ES-I3 (cell line): ENCODE measurements around the gene MCCC1.

Experiments used
- H3K36me3 ChIP-seq: 2 replicates; pipeline ENCODE4 v1.6.1; 2013; ENCODE audit warnings: mild to moderate bottlenecking, low read length, control low read depth, moderate library complexity; ENCODE audit not compliant: insufficient read depth
- H3K4me1 ChIP-seq: 2 replicates; pipeline ENCODE4 v1.6.1; 2013; ENCODE audit warnings: mild to moderate bottlenecking, control low read depth, low read length; ENCODE audit not compliant: insufficient read depth
- H3K9ac ChIP-seq: 2 replicates; pipeline ENCODE4 v1.6.1; 2013; ENCODE audit warnings: low read depth, mild to moderate bottlenecking, low read length, moderate library complexity
- H3K9me3 ChIP-seq: 2 replicates; pipeline ENCODE4 v1.6.1; 2013; ENCODE audit warnings: mild to moderate bottlenecking, low read length, moderate library complexity; ENCODE audit not compliant: control insufficient read depth, insufficient read depth

Gene MCCC1

DNA sequence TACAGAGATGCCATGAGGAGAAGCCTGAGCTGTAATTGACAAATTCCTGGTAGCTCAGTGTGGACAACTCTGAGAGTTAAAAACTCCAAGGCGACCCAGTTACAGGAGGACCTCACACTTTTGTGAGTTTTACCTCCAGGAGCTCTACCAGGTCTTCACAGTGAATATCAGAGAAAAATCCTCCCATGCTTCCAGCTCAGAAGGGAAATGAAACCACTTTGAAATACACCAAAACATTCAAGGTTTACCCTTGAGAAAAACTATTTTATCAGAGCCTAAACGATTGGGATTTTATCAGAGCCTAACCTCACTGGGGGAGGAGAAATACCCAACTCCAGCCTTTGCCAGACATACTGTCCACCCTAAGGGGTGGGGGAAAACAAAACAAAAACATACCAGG lies 52.4 kb downstream of the MCCC1 start:
- H3K9me3 ChIP-seq: 0 out of 2 replicates have a peak, but pooled peaks cover 2% of the 10 kb centered on the region
- H3K36me3 ChIP-seq: peaks cover 3% of the 10 kb centered on the region
- H3K4me1 ChIP-seq: no peaks in the 10 kb centered on the region
- no peak overlapping the region for H3K9ac ChIP-seq

GRCh38 chr3:183044547-183045229 lies 54.6 kb downstream of the MCCC1 start:
- H3K36me3 ChIP-seq: no peaks in the 10 kb centered on the region; the same call in 1 of the 2 replicates
- no peaks in the 10 kb centered on the region for H3K4me1 ChIP-seq
- H3K9me3 ChIP-seq: no peaks in the 10 kb centered on the region
- no peak overlapping the region for H3K9ac ChIP-seq

DNA sequence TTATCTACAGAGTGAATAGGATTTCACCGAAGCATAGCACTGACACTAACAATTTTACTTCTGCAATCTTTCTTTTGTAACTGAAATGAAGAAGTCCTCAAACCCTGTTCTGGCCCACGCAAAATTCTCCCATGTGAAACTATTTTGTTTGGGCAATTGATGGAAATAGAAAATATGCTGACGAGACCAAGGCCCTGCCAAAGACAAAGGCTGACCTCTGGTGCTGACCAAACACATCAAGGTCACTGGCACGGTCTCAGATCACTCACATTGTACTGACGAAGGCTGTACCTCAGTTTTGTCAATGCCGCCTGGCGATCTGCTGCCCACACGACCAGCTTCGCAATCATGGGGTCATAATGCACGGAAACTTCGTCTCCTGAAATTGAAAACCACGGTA lies 60.5 kb downstream of the MCCC1 start:
- H3K9me3 ChIP-seq: no peaks in the 10 kb centered on the region
- H3K9ac ChIP-seq: no peak overlapping the region
- H3K4me1 ChIP-seq: no peaks in the 10 kb centered on the region
- no peaks in the 10 kb centered on the region for H3K36me3 ChIP-seq

GRCh38 chr3:183038221-183038620 lies 61.1 kb downstream of the MCCC1 start:
- Histone ChIP-seq H3K4me1 (no peaks in the 10 kb centered on the region), H3K36me3 (no peaks in the 10 kb centered on the region), H3K9me3 (no peaks in the 10 kb centered on the region), H3K9ac (no peak overlapping the region)

- Histone ChIP-seq H3K9ac (no peak overlapping the region), H3K36me3 (no peaks in the 10 kb centered on the region; the same call in 1 of the 2 replicates), H3K4me1 (no peaks in the 10 kb centered on the region), H3K9me3 (no peaks in the 10 kb centered on the region)
These were observed 65.5 kb downstream of the MCCC1 start for GRCh38 chr3:183033746-183034145.

- H3K9me3 ChIP-seq: no peaks in the 10 kb centered on the region
- no peaks in the 10 kb centered on the region; the same call in 1 of the 2 replicates for H3K36me3 ChIP-seq
- no peaks in the 10 kb centered on the region for H3K4me1 ChIP-seq
- H3K9ac ChIP-seq: no peak overlapping the region
These were observed 66.3 kb downstream of the MCCC1 start for GRCh38 chr3:183032880-183033555.

DNA sequence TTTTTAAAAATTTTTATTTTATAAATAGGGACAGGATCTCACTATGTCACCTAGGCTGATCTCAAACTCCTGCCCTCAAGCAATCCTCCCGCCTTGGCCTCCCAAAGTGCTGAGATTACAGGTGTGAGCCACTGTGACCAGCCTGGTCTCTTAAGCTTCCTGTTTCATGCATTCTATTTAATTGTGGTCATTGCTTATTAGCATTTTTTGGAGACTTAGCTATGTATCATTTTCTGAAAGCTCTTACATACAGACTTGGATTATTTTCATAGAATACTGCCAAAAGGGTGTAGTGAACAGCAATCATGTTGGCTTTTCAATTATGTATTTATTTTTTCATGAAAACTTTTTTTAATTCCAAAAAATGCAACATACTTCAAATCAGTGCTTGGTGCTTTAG lies 67.5 kb downstream of the MCCC1 start:
- Histone ChIP-seq H3K4me1 (no peaks in the 10 kb centered on the region), H3K9me3 (no peaks in the 10 kb centered on the region), H3K9ac (no peak overlapping the region), H3K36me3 (no peaks in the 10 kb centered on the region; the same call in 1 of the 2 replicates)

- H3K9ac ChIP-seq: no peak overlapping the region
- peaks cover 4% of the 10 kb centered on the region for H3K36me3 ChIP-seq
- H3K4me1 ChIP-seq: no peaks in the 10 kb centered on the region
- H3K9me3 ChIP-seq: no peaks in the 10 kb centered on the region
These were observed 70.9 kb downstream of the MCCC1 start for GRCh38 chr3:183028416-183028815.

- H3K36me3 ChIP-seq: peaks cover 4% of the 10 kb centered on the region
- no peaks in the 10 kb centered on the region for H3K9me3 ChIP-seq
- H3K4me1 ChIP-seq: no peaks in the 10 kb centered on the region
- H3K9ac ChIP-seq: no peak overlapping the region
These were observed 72.0 kb downstream of the MCCC1 start for GRCh38 chr3:183027276-183027675.

DNA sequence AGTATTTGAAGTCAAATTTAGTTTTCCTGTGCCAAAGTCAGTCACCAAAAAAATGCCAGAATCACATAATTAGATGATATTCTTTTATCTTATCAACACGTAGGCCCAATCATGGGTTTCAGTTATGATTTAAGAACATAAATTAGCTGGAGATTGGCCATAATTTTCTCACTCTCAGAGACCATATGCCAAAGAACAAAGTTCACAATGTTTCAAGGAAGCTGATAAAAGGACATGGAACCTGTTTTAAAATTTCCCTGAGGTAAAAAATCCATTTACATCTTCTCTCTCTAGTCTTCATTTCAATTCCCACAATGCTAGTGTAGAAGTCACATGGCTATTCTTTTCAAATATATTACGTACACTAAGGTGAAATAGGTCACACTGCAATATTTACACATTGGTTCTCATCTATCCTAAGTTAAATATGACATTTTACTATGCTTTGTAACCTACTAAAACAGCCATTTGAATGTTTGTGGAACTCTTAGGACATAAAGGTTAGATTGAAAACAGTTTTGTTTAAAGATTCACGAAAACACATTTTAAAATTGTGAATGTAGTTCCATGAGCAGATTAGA lies 76.3 kb downstream of the MCCC1 start:
- peaks cover 11% of the 10 kb centered on the region for H3K36me3 ChIP-seq
- H3K9ac ChIP-seq: no peak overlapping the region
- H3K4me1 ChIP-seq: no peaks in the 10 kb centered on the region
- no peaks in the 10 kb centered on the region for H3K9me3 ChIP-seq

GRCh38 chr3:183018421-183019192 lies 80.7 kb downstream of the MCCC1 start:
- H3K4me1 ChIP-seq: no peaks in the 10 kb centered on the region
- peaks cover 8% of the 10 kb centered on the region; the same call in 1 of the 2 replicates for H3K36me3 ChIP-seq
- H3K9me3 ChIP-seq: no peaks in the 10 kb centered on the region
- no peak overlapping the region for H3K9ac ChIP-seq

DNA sequence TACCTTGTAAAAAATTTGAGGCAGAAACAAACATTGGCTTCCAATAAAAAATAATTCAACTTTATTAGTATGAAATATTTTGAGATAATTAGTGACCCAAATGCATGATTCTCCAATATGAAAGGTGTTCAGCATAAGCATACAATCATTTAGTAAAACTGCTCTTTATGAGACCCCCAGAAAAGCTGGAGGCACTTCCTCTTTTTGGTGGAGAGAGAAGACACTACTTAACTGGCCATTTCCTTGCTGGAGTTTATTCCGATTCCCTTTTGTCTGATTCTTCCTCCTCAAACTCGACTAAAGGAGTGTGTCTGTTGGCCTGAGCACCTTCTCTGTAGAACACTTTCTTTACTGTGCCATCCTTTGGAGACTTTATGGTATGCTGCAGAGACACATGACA lies 84.1 kb downstream of the MCCC1 start:
- H3K9me3 ChIP-seq: no peaks in the 10 kb centered on the region
- peaks cover 1% of the 10 kb centered on the region; the same call in 1 of the 2 replicates for H3K4me1 ChIP-seq
- H3K36me3 ChIP-seq: no peaks in the 10 kb centered on the region; the same call in 1 of the 2 replicates
- H3K9ac ChIP-seq: no peak overlapping the region

- Histone ChIP-seq H3K9me3 (no peaks in the 10 kb centered on the region), H3K36me3 (no peaks in the 10 kb centered on the region; the same call in 1 of the 2 replicates), H3K4me1 (peaks cover 8% of the 10 kb centered on the region; the same call in 1 of the 2 replicates), H3K9ac (no peak overlapping the region)
These were observed 85.4 kb downstream of the MCCC1 start for GRCh38 chr3:183013856-183014255.

GRCh38 chr3:183013074-183013473 lies 86.2 kb downstream of the MCCC1 start:
- no peak overlapping the region for H3K9ac ChIP-seq
- H3K36me3 ChIP-seq: no peaks in the 10 kb centered on the region
- H3K4me1 ChIP-seq: peaks cover 8% of the 10 kb centered on the region; the same call in 1 of the 2 replicates
- H3K9me3 ChIP-seq: no peaks in the 10 kb centered on the region
